Measurements from ENCODE around the gene TRAK2.
"Not testable (repeated sequence)": the region's sequence is repeated elsewhere in the genome, so short reads cannot be mapped to it uniquely, and the experiment has no call there.

Gene TRAK2

DNA sequence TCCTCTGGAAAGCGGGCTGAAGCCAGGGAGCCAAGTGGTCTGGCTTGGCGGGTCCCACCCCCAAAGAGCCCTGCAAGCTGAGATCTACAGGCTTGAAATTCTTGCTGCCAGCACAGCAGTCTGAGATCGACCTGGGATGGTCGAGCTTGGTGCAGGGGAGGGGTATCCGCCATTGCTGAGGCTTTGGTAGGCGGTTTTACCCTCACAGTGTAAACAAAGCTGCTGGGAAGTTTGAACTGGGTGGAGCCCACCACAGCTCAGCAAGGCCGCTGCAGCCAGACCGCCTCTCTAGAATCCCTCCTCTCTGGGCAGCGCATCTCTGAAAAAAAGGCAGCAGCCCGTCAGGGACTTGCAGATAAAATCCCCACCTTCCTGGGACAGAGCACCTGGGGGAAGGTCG is 81.5 kb downstream of the TRAK2 start:
- no peak overlapping the region for H3K4me3 ChIP-seq (ENCODE audit: low read length)
- no peak for TF ChIP-seq ZNF274 (IDR thresholded peaks at IDR 0.05; ENCODE audit: low read depth, low read length)

DNA sequence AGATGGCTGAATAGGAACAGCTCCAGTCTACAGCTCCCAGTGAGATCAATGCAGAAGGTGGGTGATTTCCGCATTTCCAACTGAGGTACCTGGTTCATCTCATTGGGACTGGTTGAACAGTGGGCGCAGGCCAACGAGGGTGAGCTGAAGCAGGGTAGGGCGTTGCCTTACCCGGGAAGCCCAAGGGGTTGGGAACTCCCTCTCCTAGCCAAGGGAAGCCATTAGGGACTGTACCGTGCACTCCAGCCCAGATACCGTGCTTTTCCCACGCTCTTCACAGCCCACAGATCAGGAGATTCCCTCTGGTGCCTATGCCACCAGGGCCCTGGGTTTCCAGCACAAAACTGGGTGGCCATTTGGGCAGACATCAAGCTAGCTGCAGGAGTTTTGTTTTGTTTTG is 81.9 kb downstream of the TRAK2 start:
- not testable (repeated sequence) for H3K4me3 ChIP-seq (ENCODE audit: low read length)

- no peak for TF ChIP-seq ZNF274 (IDR thresholded peaks at IDR 0.05; ENCODE audit: low read depth, low read length)
- H3K4me3 ChIP-seq (ENCODE audit: low read length) = no peak overlapping the region
Measured at GRCh38 chr2:201366146-201366545, 85.1 kb downstream of the TRAK2 start.

DNA sequence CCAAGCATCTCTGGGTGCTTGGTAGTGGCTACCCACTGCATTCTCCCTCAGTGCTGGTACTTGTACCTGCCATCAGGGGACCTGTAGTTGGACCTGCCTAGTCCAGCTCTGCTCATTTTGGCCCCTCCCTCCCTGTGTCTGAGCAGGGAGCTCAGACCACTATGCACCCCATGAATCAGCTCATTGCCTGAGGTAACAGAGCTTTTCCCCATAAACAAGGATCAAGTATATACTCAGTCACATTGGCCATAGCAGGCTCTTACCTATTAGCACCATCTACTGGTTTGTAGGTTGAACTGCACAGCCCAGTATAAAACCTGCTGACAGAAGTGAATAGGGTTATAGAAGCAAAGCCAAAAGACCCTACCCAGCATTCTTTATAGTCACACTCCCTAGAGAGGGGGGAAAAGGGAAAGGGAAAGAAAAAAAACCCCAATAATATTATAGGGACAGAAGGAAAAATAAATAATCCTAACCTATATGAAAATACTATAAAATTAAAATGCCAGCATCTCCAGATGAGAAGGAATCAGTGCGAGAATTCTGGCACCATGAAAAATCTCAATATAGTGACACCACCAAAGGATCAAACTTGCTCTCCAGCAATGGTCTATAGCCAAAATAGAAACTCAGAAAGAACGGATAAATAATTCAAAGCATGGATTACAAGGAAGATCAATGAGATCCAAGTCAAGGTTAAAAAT is 87.2 kb downstream of the TRAK2 start:
- no peak overlapping the region for H3K4me3 ChIP-seq (ENCODE audit: low read length)
- no peak for TF ChIP-seq ZNF274 (IDR thresholded peaks at IDR 0.05; ENCODE audit: low read depth, low read length)

- TF ChIP-seq ZNF274 (IDR thresholded peaks at IDR 0.05; ENCODE audit: low read depth, low read length) = no peak
- no peak overlapping the region for H3K4me3 ChIP-seq (ENCODE audit: low read length)
Measured at GRCh38 chr2:201362396-201362795, 88.9 kb downstream of the TRAK2 start.

DNA sequence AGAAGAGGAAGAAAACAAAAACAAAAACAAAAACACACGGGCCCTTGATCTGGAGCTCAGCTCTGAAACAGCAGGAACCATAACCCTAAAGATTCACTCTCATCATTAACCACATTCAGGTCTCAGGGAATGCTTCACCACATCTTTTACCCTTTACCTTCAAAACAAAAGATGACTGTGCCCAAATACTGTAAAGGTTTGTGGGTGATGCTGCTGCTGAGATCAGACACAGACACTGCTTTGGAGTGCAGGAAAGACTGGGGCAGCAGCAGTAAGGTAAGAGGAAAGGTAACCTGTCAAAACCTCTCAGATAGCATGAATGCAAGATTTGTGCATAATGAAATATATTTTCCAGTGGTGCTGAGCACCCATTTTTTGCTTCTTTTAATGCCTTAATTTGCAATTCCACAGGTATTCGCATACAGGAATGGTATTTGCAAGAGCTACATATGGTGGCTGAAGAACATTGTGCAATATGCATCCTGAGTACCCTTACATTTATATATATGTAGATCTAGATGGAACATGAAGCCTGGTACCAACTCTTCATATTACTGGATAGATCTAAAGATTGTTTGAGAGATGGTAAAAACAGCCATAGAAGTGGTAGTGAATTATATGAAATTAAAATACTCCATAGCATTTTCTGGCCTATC is 90.1 kb downstream of the TRAK2 start:
- TF ChIP-seq ZNF274 (IDR thresholded peaks at IDR 0.05; ENCODE audit: low read depth, low read length) = no peak
- H3K4me3 ChIP-seq (ENCODE audit: low read length) = no peak overlapping the region

DNA sequence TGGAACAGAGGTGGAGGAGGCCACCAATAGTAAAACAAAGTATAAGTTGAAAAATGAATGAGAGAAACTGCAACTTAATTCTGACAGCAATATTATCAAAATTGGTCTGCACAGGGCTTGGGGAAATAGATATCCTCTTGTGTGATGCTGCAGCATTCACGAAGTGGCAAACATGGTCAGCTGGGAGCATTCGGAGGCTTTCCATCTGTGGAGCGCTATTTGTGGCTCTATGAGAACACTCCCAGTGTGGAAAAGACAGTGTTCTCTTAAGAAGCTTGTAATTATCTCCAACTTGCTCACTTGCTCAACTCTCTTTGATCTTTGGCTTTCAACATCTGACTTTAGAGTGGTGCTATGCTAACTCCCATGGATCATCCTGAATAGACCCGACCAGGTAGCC is 91.0 kb downstream of the TRAK2 start:
- no peak overlapping the region for H3K4me3 ChIP-seq (ENCODE audit: low read length)
- TF ChIP-seq ZNF274 (IDR thresholded peaks at IDR 0.05; ENCODE audit: low read depth, low read length) = no peak

GRCh38 chr2:201358684-201359083 is 92.6 kb downstream of the TRAK2 start:
- no peak for TF ChIP-seq ZNF274 (IDR thresholded peaks at IDR 0.05; ENCODE audit: low read depth, low read length)
- no peak overlapping the region for H3K4me3 ChIP-seq (ENCODE audit: low read length)

GRCh38 chr2:201357221-201357620 is 94.0 kb downstream of the TRAK2 start, which contains the start of gene FLACC1:
TSS of gene FLACC1 (minus strand) at chr2:201357345. CDS start at chr2:201351404, 5,941 bp downstream.
- no peak within 1 kb of the TSS for H3K4me3 ChIP-seq (ENCODE audit: low read length)
- TF ChIP-seq ZNF274 (IDR thresholded peaks at IDR 0.05; ENCODE audit: low read depth, low read length) = no peak

GRCh38 chr2:201353116-201353515 is 98.1 kb downstream of the TRAK2 start:
- TF ChIP-seq ZNF274 (IDR thresholded peaks at IDR 0.05; ENCODE audit: low read depth, low read length) = no peak

DNA sequence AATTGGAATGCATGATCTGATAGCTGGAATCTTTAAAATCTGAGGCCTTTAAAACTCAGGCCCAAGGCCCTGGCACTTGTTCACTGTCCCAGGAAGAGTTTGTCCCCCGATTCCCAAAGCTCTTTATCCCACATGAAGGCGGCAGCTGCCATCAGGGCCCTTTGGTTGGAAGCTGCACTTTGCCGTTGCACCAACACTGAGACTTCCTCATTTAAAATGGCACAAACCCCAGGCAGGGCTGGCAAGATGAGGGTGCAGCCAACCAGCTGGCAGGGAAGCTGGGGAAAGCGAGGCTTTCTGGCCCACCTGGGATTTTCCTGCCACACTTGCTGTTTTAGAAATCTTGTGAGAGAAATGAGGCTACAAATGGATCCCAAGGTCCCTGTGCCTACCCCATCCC is 100.4 kb downstream of the TRAK2 start:
- no peak for TF ChIP-seq ZNF274 (IDR thresholded peaks at IDR 0.05; ENCODE audit: low read depth, low read length)
- no peak overlapping the region for H3K4me3 ChIP-seq (ENCODE audit: low read length)

More at GRCh38 chr2:201353116-201353515, 98.1 kb downstream of the TRAK2 start:
- H3K4me3 ChIP-seq (ENCODE audit: low read length) = no peak overlapping the region

GRCh38 chr2:201349601-201350000 is 101.7 kb downstream of the TRAK2 start:
- H3K4me3 ChIP-seq (ENCODE audit: low read length) = no peak overlapping the region
- no peak for TF ChIP-seq ZNF274 (IDR thresholded peaks at IDR 0.05; ENCODE audit: low read depth, low read length)

GRCh38 chr2:201348758-201349157 is 102.5 kb downstream of the TRAK2 start:
- no peak for TF ChIP-seq ZNF274 (IDR thresholded peaks at IDR 0.05; ENCODE audit: low read depth, low read length)

GRCh38 chr2:201347138-201347537 is 104.1 kb downstream of the TRAK2 start:
- no peak for TF ChIP-seq ZNF274 (IDR thresholded peaks at IDR 0.05; ENCODE audit: low read depth, low read length)
- H3K4me3 ChIP-seq (ENCODE audit: low read length) = no peak overlapping the region

More at GRCh38 chr2:201348758-201349157, 102.5 kb downstream of the TRAK2 start:
- no peak overlapping the region for H3K4me3 ChIP-seq (ENCODE audit: low read length)

DNA sequence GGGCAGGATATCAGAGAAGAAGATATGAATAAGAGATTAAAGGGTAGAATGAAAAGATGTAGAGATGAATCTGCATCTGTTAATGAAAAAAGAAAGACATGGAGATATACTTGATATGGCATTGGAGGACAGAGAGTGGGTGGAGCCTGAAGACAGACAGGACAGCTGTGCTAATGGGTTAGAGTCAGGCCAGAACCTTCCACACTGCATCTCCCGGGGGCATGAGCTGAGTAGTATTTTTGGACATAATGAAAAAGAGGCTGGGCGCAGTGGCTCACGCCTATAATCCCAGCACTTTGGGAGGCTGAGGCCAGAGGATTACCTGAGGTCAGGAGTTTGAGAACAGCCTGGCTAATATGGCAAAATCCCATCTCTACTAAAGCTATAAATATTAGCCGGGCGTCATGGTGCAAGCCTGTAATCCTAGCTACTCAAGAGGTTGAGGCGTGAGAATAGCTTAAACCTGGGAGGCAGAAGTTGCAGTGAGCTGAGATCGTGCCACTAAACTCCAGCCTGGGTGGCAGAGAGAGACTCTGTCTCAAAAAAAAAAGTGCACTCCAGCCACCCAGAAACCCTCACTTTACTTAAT is 105.5 kb downstream of the TRAK2 start:
- no peak overlapping the region for H3K4me3 ChIP-seq (ENCODE audit: low read length)
- no peak for TF ChIP-seq ZNF274 (IDR thresholded peaks at IDR 0.05; ENCODE audit: low read depth, low read length)
